ENCODE data around the gene EPHA7.

DNA sequence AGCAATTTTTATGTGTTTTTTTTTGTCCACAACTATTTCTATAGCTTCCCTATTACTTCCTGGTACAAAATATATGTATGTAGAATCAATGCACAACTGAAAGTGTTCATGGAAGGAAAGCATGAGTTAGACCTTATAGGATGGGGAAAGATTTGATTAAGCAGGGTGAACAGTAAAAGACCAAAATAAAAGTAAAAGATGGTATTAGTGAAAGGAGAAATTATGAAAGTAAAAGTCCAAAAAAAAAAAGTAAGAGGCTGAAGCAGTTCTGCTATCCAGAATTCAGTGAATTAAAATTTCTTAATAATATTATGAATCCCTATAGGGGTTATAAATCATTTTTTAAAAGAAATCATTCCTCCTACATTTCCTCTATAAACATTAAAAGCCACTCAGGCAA, 114.3 kb downstream of the EPHA7 start:
- TF ChIP-seq GABPA (IDR thresholded peaks at IDR 0.05; ENCODE audit: low read depth, low read length) = no peak
- TF ChIP-seq GABPA (CRISPR knock-in tag; IDR thresholded peaks at IDR 0.05; ENCODE audit: low read depth) = no peak
- no peak for TF ChIP-seq SP1 (IDR thresholded peaks at IDR 0.05)
- no peak for TF ChIP-seq SP1 (CRISPR knock-in tag; IDR thresholded peaks at IDR 0.05)
- no peak for TF ChIP-seq ZNF343 (CRISPR knock-in tag; IDR thresholded peaks at IDR 0.05)
- TF ChIP-seq ZSCAN29 (CRISPR knock-in tag; conservative IDR thresholded peaks at IDR 0.05) = no peak
- TF ChIP-seq, protein P1, sequence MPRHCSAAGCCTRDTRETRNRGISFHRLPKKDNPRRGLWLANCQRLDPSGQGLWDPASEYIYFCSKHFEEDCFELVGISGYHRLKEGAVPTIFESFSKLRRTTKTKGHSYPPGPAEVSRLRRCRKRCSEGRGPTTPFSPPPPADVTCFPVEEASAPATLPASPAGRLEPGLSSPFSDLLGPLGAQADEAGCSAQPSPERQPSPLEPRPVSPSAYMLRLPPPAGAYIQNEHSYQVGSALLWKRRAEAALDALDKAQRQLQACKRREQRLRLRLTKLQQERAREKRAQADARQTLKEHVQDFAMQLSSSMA (CRISPR knock-in tag; IDR thresholded peaks at IDR 0.05) = no peak
- no peak for TF ChIP-seq RNF2 (conservative IDR thresholded peaks at IDR 0.05; ENCODE audit: low read depth)
- TF ChIP-seq EZH2 (conservative IDR thresholded peaks at IDR 0.05; ENCODE audit: low read depth, low read length) = no peak
- no peak for TF ChIP-seq GATAD2A (CRISPR knock-in tag; IDR thresholded peaks at IDR 0.05)
- TF ChIP-seq, protein P2, sequence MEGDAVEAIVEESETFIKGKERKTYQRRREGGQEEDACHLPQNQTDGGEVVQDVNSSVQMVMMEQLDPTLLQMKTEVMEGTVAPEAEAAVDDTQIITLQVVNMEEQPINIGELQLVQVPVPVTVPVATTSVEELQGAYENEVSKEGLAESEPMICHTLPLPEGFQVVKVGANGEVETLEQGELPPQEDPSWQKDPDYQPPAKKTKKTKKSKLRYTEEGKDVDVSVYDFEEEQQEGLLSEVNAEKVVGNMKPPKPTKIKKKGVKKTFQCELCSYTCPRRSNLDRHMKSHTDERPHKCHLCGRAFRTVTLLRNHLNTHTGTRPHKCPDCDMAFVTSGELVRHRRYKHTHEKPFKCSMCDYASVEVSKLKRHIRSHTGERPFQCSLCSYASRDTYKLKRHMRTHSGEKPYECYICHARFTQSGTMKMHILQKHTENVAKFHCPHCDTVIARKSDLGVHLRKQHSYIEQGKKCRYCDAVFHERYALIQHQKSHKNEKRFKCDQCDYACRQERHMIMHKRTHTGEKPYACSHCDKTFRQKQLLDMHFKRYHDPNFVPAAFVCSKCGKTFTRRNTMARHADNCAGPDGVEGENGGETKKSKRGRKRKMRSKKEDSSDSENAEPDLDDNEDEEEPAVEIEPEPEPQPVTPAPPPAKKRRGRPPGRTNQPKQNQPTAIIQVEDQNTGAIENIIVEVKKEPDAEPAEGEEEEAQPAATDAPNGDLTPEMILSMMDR (CRISPR knock-in tag; IDR thresholded peaks at IDR 0.05) = no peak
- TF ChIP-seq SRSF9 (IDR thresholded peaks at IDR 0.05; ENCODE audit: borderline replicate concordance, insufficient read depth, low read depth, low read length, poor library complexity, severe bottlenecking) = no peak
